GM18526 (cell line): Measurements from ENCODE around the gene PLLP.

Experiments used
- POLR2A ChIP-seq: IDR thresholded peaks from 3 replicates; pipeline ENCODE4 v1.6.1; 2011; ENCODE audit not compliant: insufficient read length; ENCODE audit errors: extremely low read depth

Gene PLLP

GRCh38 chr16:57283214-57283958 lies 1.1 kb downstream of the PLLP start:
- TF ChIP-seq POLR2A: no peak

- no peak for TF ChIP-seq POLR2A
Observed at GRCh38 chr16:57282510-57283213, 1.8 kb downstream of the PLLP start.

- no peak for TF ChIP-seq POLR2A
Observed at GRCh38 chr16:57281791-57282190, 2.7 kb downstream of the PLLP start.

- TF ChIP-seq POLR2A: no peak
Observed at GRCh38 chr16:57279780-57280638, 4.5 kb downstream of the PLLP start.

GRCh38 chr16:57278494-57278893 lies 6.0 kb downstream of the PLLP start:
- no peak for TF ChIP-seq POLR2A

- TF ChIP-seq POLR2A: no peak
Observed at GRCh38 chr16:57277586-57277985, 6.9 kb downstream of the PLLP start.

- TF ChIP-seq POLR2A: no peak
Observed at GRCh38 chr16:57276596-57276995, 7.9 kb downstream of the PLLP start.

- no peak for TF ChIP-seq POLR2A
Observed at GRCh38 chr16:57273826-57274225, 10.6 kb downstream of the PLLP start.

- no peak for TF ChIP-seq POLR2A
Observed at GRCh38 chr16:57273359-57273758, 11.1 kb downstream of the PLLP start.

- no peak for TF ChIP-seq POLR2A
Observed at GRCh38 chr16:57271867-57272495, 12.5 kb downstream of the PLLP start.

GRCh38 chr16:57271063-57271345 lies 13.5 kb downstream of the PLLP start:
- no peak for TF ChIP-seq POLR2A

- no peak for TF ChIP-seq POLR2A
Observed at GRCh38 chr16:57270221-57271062, 14.0 kb downstream of the PLLP start.

GRCh38 chr16:57268804-57269800 lies 15.4 kb downstream of the PLLP start:
- TF ChIP-seq POLR2A: no peak
